WTC11 (cell line): ENCODE results near the gene OPCML. TPM values are rescaled to one million over a fixed set of nuclear protein-coding genes. Genes with fewer than 3 reads are reported as not detected.

Experiments
- ATAC-seq: fragments of 200-7000 bp; cut with Tn5 transposase; 2 replicates; pipeline ENCODE4 v1.10.0; 2021; ENCODE audit warnings: mild to moderate bottlenecking, moderate library complexity
- CTCF ChIA-PET: fragments of 300-600 bp; sonication (Branson Sonifier 250); formaldehyde crosslinking; loops from one replicate; lab custom pipeline; 2021; ENCODE audit warnings: antibody characterized with exemption; lab: Charles Lee
- POLR2A ChIA-PET: fragments of 350-600 bp; sonication (Branson Sonifier 250); formaldehyde crosslinking; loops from one replicate; lab custom pipeline; 2021; ENCODE audit warnings: antibody characterized with exemption; lab: Charles Lee
- DNase-seq: peaks from one replicate; pipeline ENCODE4 v3.0.0; 2021; ENCODE audit warnings: low spot score
- H3K27ac Mint-ChIP-seq: 2 replicates; pipeline ENCODE4 v1.8.0; 2021; ENCODE audit warnings: mixed read lengths
- H3K27me3 Mint-ChIP-seq: 2 replicates; pipeline ENCODE4 v1.8.0; 2021; ENCODE audit warnings: low read depth, mild to moderate bottlenecking, moderate library complexity, mixed read lengths
- H3K36me3 Mint-ChIP-seq: 2 replicates; pipeline ENCODE4 v1.8.0; 2021; ENCODE audit warnings: mixed read lengths
- H3K4me1 Mint-ChIP-seq: 2 replicates; pipeline ENCODE4 v1.8.0; 2022; ENCODE audit warnings: mixed read lengths
- H3K4me3 Mint-ChIP-seq: 2 replicates; pipeline ENCODE4 v1.8.0; 2021; ENCODE audit warnings: mild to moderate bottlenecking, moderate library complexity, mixed read lengths
- H3K9me3 Mint-ChIP-seq: 2 replicates; pipeline ENCODE4 v1.8.0; 2021; ENCODE audit warnings: mixed read lengths
- ATF6 ChIP-seq: sonication (generic); formaldehyde crosslinking; IDR thresholded peaks from 2 replicates; pipeline ENCODE4 v1.8.1; 2023; ENCODE audit warnings: mild to moderate bottlenecking, missing genetic modification reagents
- CREB1 ChIP-seq: sonication (generic); formaldehyde crosslinking; IDR thresholded peaks from 2 replicates; pipeline ENCODE4 v1.8.0; 2023; ENCODE audit warnings: mild to moderate bottlenecking, missing genetic modification reagents
- E2F4 ChIP-seq: sonication (generic); formaldehyde crosslinking; IDR thresholded peaks from 2 replicates; pipeline ENCODE4 v1.8.1; 2022; ENCODE audit warnings: low read depth, mild to moderate bottlenecking, moderate library complexity, missing genetic modification reagents, borderline replicate concordance
- ESRRA ChIP-seq: sonication (generic); formaldehyde crosslinking; IDR thresholded peaks from 2 replicates; pipeline ENCODE4 v1.8.1; 2022; ENCODE audit warnings: mild to moderate bottlenecking, missing genetic modification reagents, borderline replicate concordance
- FOXJ3 ChIP-seq: sonication (generic); formaldehyde crosslinking; IDR thresholded peaks from 2 replicates; pipeline ENCODE4 v1.9.0; 2021; ENCODE audit warnings: missing genetic modification reagents, mild to moderate bottlenecking, borderline replicate concordance
- FOXP1 ChIP-seq: sonication (generic); formaldehyde crosslinking; IDR thresholded peaks from 2 replicates; pipeline ENCODE4 v1.8.0; 2022; ENCODE audit warnings: missing genetic modification reagents, mild to moderate bottlenecking, moderate library complexity, borderline replicate concordance
- IRF2 ChIP-seq: sonication (generic); formaldehyde crosslinking; IDR thresholded peaks from 2 replicates; pipeline ENCODE4 v1.8.0; 2022; ENCODE audit warnings: low read depth, missing genetic modification reagents, borderline replicate concordance
- MLX ChIP-seq: sonication (generic); formaldehyde crosslinking; IDR thresholded peaks from 2 replicates; pipeline ENCODE4 v1.8.1; 2023; ENCODE audit warnings: mild to moderate bottlenecking, missing genetic modification reagents, moderate library complexity
- MYBL2 ChIP-seq: sonication (generic); formaldehyde crosslinking; IDR thresholded peaks from 2 replicates; pipeline ENCODE4 v1.8.1; 2023; ENCODE audit warnings: mild to moderate bottlenecking, moderate library complexity, missing genetic modification reagents
- NFYB ChIP-seq: sonication (generic); formaldehyde crosslinking; conservative IDR thresholded peaks from 2 replicates; pipeline ENCODE4 v1.8.0; 2022; ENCODE audit warnings: low read depth, missing genetic modification reagents
- PRDM15 ChIP-seq: sonication (generic); formaldehyde crosslinking; IDR thresholded peaks from 2 replicates; pipeline ENCODE4 v1.8.0; 2022; ENCODE audit warnings: missing genetic modification reagents
- SMAD3 ChIP-seq: sonication (generic); formaldehyde crosslinking; IDR thresholded peaks from 2 replicates; pipeline ENCODE4 v1.8.0; 2022; ENCODE audit warnings: missing genetic modification reagents, mild to moderate bottlenecking, borderline replicate concordance
- SMAD4 ChIP-seq: sonication (generic); formaldehyde crosslinking; IDR thresholded peaks from 2 replicates; pipeline ENCODE4 v1.8.0; 2022; ENCODE audit warnings: mild to moderate bottlenecking, missing genetic modification reagents
- TCF7 ChIP-seq: sonication (generic); formaldehyde crosslinking; IDR thresholded peaks from 2 replicates; pipeline ENCODE4 v1.8.0; 2022; ENCODE audit warnings: mild to moderate bottlenecking, low read depth, missing genetic modification reagents, moderate library complexity
- TP53 ChIP-seq: sonication (generic); formaldehyde crosslinking; IDR thresholded peaks from 2 replicates; pipeline ENCODE4 v1.8.1; 2023; ENCODE audit warnings: mild to moderate bottlenecking, missing genetic modification reagents
- ZNF121 ChIP-seq: sonication (generic); formaldehyde crosslinking; IDR thresholded peaks from 2 replicates; pipeline ENCODE4 v1.8.0; 2023; ENCODE audit warnings: missing genetic modification reagents
- ZNF138 ChIP-seq: sonication (generic); formaldehyde crosslinking; conservative IDR thresholded peaks from 2 replicates; pipeline ENCODE4 v1.8.1; 2022; ENCODE audit warnings: mild to moderate bottlenecking, moderate library complexity, missing genetic modification reagents
- ZNF219 ChIP-seq: sonication (generic); formaldehyde crosslinking; IDR thresholded peaks from 2 replicates; pipeline ENCODE4 v1.8.0; 2023; ENCODE audit warnings: missing genetic modification reagents, mild to moderate bottlenecking, borderline replicate concordance
- ZNF532 ChIP-seq: fragments of 250-450 bp; sonication (Bioruptor Pico); IDR thresholded peaks from 2 replicates; pipeline ENCODE4 v1.9.0; 2021; ENCODE audit warnings: mild to moderate bottlenecking, borderline replicate concordance
- total RNA-seq: library from RNA; stranded (reverse); gene quantifications from 3 replicates; pipeline ENCODE4 v1.2.3, GENCODE V29; 2021

Gene OPCML
- total RNA-seq, 1 experiment from 2014 or later: 1.5 TPM

- POLR2A ChIA-PET: no interaction called here
- no peak overlapping the region for H3K4me3 Mint-ChIP-seq
- ATAC-seq: no peak
- H3K36me3 Mint-ChIP-seq: no peaks in the 10 kb centered on the region
- no peak for TF ChIP-seq TP53 (CRISPR knock-in tag)
- no peak for TF ChIP-seq MYBL2
- TF ChIP-seq IRF2: no peak
- TF ChIP-seq SMAD4 (CRISPR knock-in tag): no peak
- TF ChIP-seq CREB1 (CRISPR knock-in tag): no peak
- TF ChIP-seq SMAD3 (CRISPR knock-in tag): no peak
- no peak for TF ChIP-seq MLX (CRISPR knock-in tag)
- no peak for TF ChIP-seq FOXJ3
- no peak for TF ChIP-seq E2F4 (CRISPR knock-in tag)
- TF ChIP-seq ZNF219: no peak
- no peak for TF ChIP-seq ESRRA (CRISPR knock-in tag)
- TF ChIP-seq NFYB (CRISPR knock-in tag): no peak
- TF ChIP-seq TCF7 (CRISPR knock-in tag): no peak
- no peak for TF ChIP-seq ZNF138 (CRISPR knock-in tag)
- no peak for TF ChIP-seq ZNF532 (CRISPR knock-in tag)
- no peak for TF ChIP-seq ZNF121 (CRISPR knock-in tag)
- TF ChIP-seq ATF6 (CRISPR knock-in tag): no peak
- TF ChIP-seq, all 79 proteins: peak for 0
- CTCF ChIA-PET: no interaction called here
- H3K27me3 Mint-ChIP-seq: no peaks in the 10 kb centered on the region
- peaks cover 10% of the 10 kb centered on the region; the same call in 1 of the 2 replicates for H3K4me1 Mint-ChIP-seq
- H3K9me3 Mint-ChIP-seq: peaks cover 18% of the 10 kb centered on the region
- no peak for DNase-seq
- no peak overlapping the region for H3K27ac Mint-ChIP-seq
Measured at GRCh38 chr11:132704781-132705375, 827.4 kb downstream of the OPCML start.

GRCh38 chr11:132692891-132693290 lies 839.4 kb downstream of the OPCML start:
- Mint-ChIP-seq H3K36me3 (no peaks in the 10 kb centered on the region), H3K4me3 (no peak overlapping the region), H3K27me3 (no peaks in the 10 kb centered on the region; the same call in 1 of the 2 replicates), H3K4me1 (peaks cover 4% of the 10 kb centered on the region), H3K9me3 (no peaks in the 10 kb centered on the region), H3K27ac (no peak overlapping the region)
- ATAC-seq (no peak), DNase-seq (no peak)
- TF ChIP-seq FOXP1 (CRISPR knock-in tag) (no peak), PRDM15 (no peak)
- ChIA-PET POLR2A (no interaction called here), CTCF (no interaction called here)
